Ureter (tissue), 1 donor: ENCODE measurements around the gene PSMD3. TPM values are rescaled to one million over a fixed set of nuclear protein-coding genes. Genes with fewer than 3 reads are reported as not detected.
"Not testable (repeated sequence)": the region's sequence is repeated elsewhere in the genome, so short reads cannot be mapped to it uniquely, and the experiment has no call there.

ENCODE experiments used
- DNase-seq: peaks from one replicate; pipeline ENCODE4 v3.0.0-alpha.2; 2020; ENCODE audit warnings: low spot score
- total RNA-seq: library from RNA; stranded (reverse); gene quantifications from one replicate; pipeline ENCODE4 v1.2.4, GENCODE V29; 2023
- donor health status: DM: yes; HTN: yes; CAD: no.

Gene PSMD3
- 99.3 TPM for total RNA-seq

DNA sequence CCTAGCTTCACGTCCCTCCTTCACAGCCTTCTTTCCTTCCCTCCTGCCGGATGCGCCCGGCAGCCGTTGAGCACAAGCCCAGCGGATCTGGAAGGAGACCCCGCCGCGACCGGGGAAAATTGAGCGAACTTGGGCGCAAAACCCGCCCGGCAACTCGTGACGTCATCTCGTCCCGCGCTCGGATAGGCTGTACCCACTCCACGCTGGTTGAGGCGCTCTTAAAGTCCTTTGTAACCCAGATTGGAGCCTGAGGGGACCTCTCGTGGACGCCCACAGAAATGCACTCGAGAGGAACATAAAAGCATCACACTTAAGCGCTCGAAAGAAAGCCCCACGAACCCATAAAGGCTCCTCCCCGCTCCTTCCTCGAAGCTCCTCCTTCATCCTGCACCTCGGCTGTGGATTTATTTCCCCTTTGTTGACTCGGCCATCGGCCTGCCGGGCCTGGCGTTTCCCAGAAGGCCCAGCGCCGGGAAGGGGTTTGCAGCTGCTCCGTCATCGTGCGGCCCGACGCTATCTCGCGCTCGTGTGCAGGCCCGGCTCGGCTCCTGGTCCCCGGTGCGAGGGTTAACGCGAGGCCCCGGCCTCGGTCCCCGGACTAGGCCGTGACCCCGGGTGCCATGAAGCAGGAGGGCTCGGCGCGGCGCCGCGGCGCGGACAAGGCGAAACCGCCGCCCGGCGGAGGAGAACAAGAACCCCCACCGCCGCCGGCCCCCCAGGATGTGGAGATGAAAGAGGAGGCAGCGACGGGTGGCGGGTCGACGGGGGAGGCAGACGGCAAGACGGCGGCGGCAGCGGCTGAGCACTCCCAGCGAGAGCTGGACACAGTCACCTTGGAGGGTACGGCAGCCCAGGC lies at the start of gene PSMD3:
TSS of gene PSMD3 (plus strand) at position 457 of the 856 bp plus-strand sequence. CDS start at position 621, 164 bp downstream.
- peak; percentile 99 for DNase-seq

DNA sequence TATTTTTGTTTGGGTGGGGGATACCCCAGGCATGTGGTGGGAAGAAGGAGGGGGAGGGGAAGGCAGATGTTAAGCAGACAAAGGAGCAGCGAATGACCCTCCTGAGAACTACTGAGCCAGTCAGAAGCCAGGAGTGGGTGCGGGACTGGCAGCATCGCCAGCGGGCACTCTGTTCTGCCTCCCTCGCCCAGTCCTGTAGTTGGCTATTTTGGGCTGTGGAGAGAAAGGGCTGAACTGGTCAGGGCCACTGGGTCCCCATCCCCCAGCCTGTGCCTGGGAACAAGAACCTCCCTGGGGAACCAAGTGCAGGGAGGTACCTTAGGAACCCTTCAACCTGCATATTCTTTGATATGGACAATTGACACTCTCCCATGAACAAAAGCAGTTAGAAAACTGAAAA lies 46.7 kb upstream of the PSMD3 start:
- DNase-seq: no peak

DNA sequence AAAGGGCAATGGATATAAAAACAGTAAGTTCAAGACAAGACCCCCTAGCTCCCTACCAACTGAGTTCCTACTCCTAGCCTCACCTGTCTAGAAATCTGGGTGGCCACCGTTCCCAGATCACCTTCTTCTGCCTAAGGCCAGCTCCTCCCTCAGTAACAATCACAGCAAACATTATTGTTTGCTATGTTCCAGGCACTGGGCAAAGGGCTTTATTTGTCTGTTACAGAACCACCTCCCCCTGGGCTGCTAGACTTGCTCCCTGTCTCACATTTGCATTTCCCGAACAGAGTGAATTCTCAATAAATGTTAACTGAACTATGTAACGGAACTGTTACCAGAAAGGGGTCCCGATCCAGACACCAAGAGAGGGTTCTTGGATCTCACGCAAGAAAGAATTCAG lies 46.3 kb upstream of the PSMD3 start:
- DNase-seq: no peak

DNA sequence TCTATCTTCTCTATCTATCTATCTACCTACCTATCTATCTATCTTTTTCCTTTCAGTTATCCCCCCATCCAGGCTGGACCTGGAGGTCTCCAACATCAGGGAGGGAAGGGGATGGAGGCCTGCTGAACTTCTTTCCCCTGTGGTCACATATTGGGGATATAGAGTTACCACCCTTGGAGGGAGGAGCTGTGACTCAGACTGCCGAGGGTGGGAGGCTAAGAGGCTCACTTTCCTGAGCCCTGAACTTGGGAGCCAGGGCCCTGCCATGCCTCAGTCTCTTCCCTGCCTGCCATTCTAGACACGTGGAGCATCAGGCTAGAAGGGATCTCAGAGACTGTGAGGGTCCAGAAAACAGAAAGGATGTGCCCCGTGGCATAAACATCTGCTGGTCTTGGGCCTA lies 44.7 kb upstream of the PSMD3 start:
- DNase-seq: no peak

DNA sequence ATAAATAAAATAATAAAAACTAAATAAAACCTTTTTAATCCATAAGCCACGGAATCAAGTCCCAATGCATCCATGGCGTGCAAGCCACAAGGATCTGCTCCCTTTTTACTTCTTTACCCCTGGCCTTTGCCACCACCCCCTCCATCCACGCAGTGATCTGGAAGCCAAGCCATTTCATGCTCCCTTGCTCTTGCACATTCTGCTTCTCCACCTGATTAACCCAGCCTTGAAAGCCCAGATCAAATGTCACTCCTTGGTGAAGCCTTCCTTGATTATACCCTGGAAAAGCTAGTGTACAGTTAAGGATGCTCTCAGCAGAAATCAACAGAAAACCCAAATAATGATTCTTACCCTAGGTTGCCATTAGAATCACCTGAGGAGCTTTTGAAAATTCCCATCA lies 43.2 kb upstream of the PSMD3 start:
- no peak for DNase-seq

DNA sequence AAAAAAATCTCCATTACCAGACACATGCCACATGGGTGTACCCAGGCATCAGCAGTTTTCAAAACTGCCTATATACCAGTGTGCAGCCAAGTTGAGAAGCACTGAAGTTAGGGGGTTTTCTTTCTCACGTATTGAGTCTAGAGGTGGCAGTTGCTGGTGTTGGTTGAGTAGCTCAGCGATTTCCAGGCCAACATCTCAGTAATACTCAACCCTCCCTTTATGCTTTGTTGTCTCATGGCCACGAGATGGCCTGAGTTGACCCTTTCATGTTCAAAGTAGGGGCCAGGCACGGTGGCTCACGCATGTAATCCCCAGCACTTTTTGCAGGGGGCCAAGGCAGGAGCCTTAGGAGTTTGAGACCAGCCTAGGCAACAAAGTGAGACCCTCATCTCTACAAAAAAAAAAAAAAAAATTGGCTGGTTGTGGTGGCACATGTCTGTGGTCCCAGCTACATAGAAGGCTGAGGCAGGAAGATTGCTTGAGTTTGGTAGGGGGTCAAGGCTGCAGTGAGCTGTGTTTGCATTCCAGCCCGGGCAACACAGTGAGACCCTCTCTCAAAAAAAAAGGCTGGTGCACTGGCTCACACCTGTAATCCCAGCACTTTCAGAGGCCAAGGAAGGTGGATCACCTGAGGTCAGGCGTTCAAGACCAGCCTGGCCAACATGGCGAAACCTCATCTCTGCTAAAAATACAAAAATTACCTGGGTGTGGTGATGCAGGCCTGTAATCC lies 42.3 kb upstream of the PSMD3 start:
- DNase-seq: no peak

DNA sequence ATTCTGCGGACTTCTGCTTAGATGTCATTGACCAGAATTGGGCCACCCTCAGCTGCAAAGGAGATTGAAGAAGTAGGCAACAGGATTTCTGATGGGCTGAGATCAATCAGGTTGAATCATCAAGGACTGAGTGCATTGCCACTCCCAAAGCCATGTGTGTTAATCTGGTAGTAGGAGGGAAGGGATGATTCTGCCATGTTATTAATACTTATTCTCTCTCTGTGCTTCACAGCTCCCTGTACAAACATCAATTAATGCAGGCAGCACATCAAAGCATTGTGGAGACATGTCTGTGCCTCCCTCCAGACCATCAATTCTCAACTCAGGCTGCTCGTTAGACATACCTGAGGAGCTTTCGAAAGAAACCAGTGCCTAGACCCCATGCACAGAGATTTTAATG lies 41.5 kb upstream of the PSMD3 start:
- DNase-seq: no peak

DNA sequence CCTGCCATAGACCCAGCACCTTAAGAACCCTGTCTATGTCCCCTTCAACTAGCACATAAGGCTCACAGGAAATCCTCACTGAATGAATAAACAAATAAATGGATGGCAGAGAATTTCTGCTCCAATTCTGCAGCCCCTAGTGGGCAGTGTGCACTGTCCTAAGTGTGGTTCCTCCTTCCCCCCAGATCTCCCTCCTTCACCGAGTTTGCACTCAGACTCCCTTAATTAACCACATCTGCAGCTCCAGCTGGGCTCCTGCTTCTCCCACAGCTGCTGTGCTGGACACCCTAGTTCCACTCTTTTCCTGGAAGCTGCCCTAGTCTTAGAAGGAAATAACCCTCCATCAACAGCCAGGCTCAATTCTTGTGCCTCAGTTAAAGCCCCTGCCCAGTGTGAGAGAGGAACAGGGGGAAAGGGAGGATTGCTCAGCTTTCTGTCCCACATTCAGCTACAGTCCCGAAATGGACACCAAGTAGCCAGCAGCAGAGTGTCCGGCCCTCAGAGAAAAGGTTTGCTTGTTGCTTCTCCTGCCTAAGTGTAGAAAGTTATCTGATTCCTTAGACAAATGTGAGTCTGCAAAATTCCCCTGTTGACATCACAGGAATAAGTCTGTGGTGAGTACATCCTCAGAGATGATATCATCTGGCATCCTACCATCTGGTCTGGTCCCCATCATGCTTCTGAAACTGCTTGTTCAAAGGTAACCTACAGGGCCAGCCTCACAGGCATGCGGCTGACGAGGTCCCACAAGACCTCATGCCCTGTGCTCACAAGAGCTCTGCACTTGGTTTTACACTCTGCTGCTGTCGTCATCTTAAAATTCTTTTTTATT lies 40.8 kb upstream of the PSMD3 start:
- no peak for DNase-seq

DNA sequence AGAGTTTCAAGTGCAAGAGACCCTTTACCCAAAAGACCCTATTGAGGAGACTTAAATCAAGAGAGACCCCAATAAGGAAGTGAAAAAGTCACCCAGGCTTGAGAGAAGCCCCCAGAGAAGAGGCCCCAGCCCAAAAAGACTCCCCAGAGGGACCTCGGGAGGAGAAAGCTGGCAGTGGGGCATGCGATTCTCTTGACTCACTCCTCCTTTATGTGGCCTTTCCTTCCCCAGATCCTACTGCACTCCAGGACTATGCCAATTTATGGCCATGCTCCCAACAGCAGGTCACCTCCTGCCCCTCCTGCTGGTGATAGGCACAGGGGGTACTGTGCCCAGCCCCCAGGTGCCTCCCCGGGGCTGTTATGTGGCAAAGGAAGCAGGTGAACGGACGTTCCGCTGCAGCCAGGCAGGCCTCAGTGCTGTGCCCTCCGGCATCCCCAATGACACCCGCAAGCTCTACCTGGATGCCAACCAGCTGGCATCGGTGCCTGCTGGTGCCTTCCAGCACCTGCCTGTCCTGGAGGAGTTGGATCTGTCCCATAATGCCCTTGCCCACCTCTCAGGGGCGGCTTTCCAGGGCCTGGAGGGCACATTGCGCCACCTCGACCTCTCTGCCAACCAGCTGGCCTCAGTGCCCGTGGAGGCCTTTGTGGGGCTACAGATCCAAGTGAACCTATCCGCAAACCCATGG lies 36.8 kb upstream of the PSMD3 start:
- DNase-seq: no peak

DNA sequence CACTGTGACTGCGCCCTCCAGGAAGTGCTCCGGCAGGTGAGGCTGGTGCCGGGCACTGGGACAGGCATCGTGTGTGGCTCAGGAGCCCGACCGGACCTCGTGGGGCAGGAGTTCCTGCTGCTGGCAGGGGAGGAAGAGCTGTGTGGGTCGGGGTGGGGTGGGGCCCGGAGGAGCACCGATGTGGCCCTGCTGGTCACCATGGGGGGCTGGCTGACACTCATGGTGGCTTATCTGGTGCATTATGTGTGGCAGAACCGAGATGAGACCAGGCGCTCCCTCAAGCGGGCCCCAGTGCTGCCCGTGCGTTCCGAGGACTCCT lies 36.3 kb upstream of the PSMD3 start:
- no peak for DNase-seq

DNA sequence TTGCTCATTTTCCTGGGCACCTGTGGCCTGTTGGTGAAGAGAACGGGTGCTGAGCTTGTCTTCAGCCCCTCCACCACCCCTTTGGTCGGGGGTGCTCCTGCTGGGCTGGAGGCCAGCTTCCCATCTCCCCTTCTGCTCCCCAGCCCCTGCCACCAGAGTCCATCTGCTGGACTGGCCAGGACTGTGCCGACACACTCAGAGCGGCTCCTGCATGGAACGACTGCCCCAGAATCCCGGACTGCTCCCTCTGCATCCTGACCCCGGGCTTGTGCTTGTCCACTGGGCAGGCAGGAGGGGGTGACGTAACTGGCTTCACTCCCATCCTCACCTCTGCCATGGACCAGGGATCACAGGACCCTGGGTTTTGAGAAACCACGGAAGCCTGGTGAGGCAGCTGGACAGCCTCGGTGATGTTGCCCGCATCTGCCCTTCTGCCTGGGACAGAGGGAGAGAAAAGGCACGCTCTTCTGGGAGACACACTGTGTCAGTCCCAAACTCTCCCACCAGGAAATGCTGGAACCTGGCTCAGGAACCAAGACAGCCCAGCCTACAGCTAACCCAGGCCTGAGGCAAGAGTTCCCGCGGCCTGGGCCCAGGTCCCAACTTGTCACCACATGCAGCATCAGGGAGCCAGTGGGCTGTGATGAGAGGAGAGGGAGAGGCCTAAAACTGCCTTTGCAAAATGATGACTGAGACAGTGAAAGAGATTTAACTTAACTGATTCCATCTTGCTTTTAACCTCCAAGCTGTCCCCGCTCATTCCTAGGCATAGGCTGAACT lies 33.9 kb upstream of the PSMD3 start:
- DNase-seq: no peak

DNA sequence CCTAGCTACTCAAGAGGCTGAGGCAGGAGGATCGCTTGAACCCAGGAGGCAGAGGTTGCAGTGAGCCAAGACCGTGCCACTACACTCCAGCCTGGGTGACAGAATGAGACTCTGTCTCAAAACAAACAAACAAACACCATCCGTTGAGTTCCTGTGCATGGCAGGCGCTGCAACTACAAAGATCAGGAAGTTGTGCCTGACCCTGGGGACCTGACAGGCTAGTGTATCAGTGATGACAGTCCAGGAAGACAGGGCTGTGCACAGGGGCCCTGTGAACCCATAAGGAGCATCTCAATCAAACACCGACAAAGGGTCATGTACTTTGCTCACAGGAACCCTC lies 32.1 kb upstream of the PSMD3 start:
- DNase-seq: not testable (repeated sequence)

DNA sequence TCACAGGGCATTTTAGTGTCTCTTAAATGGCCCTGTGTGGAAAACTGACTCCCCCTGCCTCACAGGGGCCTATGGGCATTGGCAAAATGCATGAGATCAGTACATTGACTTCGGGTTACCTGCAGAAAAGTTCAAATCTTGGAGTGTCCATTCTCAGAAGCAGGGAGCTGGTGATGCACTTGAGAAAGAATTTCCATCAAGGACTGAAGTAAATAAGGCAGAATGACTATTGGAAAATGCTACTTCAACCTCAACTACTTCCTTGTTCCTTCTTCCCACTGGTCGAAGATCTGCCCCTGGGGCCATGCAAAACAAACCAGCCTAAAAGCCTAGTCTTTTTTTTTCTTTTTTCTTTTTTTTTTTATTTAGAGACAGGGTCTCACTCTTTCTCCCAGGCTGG lies 31.6 kb upstream of the PSMD3 start:
- no peak for DNase-seq

DNA sequence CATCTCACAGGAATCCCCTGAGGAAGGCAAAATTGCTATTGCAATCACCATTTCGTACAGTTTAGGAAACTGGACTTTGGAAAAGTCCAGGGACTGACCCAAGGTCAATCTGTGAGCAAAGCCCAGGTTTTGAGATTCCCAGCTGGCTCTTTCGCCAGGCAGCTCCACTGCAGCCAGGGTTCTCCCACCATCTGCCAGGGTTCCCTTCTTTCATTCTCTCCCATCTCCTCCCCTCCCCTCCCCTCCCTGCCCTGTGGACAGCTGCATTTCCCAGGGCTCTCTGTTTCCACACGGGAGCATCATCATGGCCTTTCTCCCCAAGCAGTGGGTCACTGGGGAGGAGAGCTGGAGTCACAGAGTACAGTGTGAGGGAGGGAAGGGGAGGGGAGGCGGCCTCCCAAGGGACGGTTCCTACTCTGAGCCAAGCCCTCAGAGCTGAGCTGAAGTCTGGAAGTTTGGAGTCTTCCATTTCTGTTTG lies 29.7 kb upstream of the PSMD3 start:
- no peak for DNase-seq

DNA sequence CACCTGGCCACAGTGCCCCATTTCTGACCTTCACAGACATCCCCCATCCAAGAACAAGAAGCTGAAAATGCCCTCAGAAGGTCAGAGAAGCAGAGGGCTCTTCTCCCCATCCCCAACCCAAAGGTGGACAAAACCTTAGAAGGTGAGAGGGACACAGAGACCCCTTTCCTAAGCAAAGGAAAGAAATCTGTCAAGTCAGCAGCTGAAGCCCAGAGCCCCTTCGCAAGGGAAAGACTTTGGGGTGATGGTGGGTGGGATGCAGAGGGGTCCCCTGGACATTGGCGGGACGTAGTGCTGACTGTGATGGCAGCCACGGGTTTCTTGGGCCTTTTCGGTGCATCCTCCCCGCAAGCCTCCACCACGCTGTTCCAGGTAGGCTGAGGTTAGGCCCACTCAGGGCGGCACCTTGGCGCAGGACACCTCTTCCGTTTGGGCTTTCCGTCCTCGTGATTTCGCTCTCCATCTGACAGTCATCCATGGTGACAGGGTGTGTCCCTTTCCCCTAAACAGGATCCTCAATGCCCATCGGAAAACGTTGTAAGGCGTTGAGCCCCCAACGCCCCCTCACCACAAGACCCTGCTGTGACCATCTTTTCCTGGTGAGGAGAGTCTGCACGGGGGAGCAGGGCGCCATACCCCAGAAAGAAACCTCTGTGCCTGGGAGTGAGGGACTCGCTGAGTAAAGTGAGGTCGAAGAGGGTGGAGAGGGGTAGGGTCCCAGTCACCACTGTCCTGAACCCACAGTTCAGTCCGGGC lies 28.5 kb upstream of the PSMD3 start:
- peak; percentile 52 for DNase-seq

DNA sequence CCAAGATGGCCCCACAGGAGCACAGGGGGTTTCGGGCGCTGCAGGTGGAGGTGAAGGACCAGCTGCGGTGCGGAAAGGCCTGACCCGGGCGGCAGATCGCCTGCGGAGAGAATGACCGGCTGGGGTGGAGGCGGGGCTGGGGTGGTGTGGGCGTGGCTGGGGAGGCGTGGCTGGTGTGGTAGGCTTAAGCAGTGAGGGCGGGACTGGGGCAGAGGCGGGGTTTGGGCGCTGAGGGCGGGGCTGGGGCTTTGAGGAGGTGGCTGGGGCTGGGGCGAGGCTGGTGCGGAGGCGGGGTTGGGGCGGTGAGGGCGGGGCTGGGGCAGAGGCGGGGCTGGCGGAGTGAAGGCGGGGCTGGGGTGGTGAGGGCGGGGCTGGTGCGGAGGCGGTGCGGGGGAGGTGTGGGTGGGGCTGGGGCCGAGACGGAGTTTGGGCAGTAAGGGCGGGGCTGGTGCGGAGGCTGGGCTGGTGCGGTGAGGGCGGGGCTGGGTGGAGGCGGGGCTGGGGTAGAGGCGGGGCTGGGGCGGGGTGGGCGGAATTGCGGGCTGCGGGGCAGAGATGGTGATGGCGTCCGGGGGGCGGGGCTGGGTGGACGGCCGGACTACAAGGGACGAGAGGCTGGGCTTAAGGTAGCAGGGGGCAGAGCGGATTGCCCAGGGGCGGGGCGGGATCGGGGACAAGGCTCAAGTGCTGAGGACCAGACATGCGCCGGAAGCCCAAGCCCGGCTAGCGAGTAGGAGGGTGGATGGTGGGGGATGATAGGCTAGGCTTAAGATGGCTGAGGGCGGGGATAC lies 27.7 kb upstream of the PSMD3 start:
- DNase-seq: peak; percentile 98

DNA sequence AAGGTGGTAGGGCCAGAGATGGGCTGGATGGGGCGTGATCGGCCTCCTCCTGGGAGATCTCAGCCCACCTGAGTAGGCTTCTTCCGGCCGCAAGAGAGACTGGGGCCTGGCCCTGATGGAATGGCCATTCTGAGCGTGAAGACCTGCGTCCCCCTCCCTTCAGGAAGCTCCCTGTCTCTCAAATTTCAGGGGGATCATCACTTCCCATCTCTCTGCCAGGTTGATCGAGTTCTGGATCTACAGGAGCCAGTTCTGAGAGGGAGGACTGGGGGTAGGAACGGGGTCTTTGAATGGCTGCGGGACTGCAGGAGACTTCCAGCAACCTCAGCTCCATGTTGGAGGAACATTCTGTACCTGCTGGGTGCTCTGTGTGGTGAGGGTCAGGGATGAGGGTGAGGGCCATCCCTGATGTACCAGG lies 27.1 kb upstream of the PSMD3 start:
- no peak for DNase-seq

DNA sequence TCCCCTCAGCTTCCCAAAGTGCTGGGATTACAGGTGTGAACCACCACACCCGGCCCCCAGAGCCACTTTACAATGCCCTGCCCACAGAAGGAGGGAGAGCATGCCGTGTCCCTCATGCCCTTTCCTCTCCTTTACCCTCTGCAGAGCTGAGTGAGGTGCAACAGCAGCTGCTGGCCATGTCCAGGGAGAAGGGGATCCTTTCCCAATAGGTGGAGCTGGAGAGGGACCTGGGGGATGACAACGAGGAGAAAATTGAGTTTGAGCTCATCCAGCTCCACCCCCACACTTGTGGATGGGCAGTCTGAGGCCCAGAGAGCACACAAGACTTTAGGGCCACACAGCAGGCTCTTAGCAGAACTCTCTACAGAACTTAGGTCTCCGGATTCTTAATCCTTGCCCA lies 25.7 kb upstream of the PSMD3 start:
- no peak for DNase-seq

DNA sequence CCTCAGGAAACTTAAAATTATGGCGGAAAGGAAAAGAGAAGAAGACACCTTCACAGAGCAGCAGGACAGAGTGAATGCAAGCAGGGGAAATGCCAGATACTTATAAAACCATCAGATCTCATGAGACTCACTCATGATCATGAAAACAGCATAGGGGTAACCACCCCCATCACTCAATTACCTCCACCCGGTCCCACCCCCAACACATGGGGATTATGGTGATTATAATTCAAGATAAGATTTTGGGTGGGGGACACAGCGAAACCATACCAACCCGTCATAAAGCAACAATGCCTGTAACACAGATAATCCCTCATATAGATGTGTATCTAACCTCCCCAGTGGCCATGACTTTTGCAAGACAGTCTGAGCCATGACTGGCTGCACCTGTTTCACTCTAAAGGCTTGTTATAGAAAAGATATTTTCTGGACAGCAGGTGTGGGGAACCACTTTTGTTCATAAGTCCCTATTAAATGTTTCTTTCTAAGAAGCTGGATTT lies 24.8 kb upstream of the PSMD3 start:
- no peak for DNase-seq
